Esophagus squamous epithelium (tissue), 4 donors: Measurements from ENCODE around the gene SRGAP1.

Source experiments
- POLR2A ChIP-seq, 4 donors: fragments of 450-650 bp; IDR thresholded peaks; one replicate each; pipeline ENCODE4 v1.6.1; 2017; ENCODE audit warnings: antibody characterized with exemption in 4 of 4, mild to moderate bottlenecking in 4 of 4, moderate library complexity in 3 of 4
- TF ChIP-seq, protein P1 (sequence below), 6 experiments: fragments of 450-650 bp in 4 of 6; fragments of 200-600 bp in 2 of 6; sonication (generic) in 2 of 6; IDR thresholded peaks; one replicate each; pipeline ENCODE4 v1.5.1; 2016 to 2019; ENCODE audit warnings: antibody characterized with exemption in 6 of 6, mild to moderate bottlenecking in 4 of 6, moderate library complexity in 4 of 6

DNA sequence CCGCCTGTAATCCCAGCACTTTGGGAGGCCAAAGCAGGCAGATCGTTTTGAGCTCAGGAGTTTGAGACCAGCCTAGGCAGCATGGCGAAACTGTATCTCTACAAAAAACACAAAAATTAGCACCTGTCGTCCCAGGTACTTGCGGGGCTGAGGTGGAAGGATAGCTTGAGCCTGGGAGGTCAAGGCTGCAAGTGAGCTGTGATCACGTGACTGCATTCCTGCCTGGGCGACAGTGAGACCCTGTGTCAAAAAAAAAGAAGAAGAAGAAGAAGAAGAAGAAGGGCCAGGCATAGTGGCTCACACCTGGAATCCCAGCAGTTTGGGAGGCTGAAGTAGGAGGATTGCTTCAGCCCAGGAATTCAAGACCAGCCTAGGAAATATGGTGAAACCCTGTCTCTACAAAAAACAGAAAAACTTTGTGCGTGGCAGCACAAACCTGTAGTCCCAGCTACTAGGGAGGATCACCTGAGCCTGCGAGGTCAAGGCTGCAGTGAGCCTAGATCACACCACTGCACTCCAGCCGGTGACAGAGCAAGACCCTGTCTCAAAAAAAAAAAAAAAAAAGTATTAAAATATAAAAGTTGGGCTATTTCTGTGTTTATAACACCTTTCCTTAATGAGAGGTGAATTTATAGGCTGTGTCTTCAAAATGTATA is 49.3 kb upstream of the SRGAP1 start:
- TF ChIP-seq, protein P1, sequence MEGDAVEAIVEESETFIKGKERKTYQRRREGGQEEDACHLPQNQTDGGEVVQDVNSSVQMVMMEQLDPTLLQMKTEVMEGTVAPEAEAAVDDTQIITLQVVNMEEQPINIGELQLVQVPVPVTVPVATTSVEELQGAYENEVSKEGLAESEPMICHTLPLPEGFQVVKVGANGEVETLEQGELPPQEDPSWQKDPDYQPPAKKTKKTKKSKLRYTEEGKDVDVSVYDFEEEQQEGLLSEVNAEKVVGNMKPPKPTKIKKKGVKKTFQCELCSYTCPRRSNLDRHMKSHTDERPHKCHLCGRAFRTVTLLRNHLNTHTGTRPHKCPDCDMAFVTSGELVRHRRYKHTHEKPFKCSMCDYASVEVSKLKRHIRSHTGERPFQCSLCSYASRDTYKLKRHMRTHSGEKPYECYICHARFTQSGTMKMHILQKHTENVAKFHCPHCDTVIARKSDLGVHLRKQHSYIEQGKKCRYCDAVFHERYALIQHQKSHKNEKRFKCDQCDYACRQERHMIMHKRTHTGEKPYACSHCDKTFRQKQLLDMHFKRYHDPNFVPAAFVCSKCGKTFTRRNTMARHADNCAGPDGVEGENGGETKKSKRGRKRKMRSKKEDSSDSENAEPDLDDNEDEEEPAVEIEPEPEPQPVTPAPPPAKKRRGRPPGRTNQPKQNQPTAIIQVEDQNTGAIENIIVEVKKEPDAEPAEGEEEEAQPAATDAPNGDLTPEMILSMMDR (IDR thresholded peaks at IDR 0.05): no peak
- no peak for TF ChIP-seq POLR2A (IDR thresholded peaks at IDR 0.05)
